GM23248 (cell line): ENCODE data around the gene OR5B3. TPM values are rescaled to one million over a fixed set of nuclear protein-coding genes. Genes with fewer than 3 reads are reported as not detected.

ENCODE experiments used
- DNase-seq: peaks from one replicate; pipeline ENCODE4 v3.0.0-alpha.2; 2015
- H2AFZ ChIP-seq: fragments of 200-600 bp; sonication (generic); 2 replicates; pipeline ENCODE4 v1.6.1; 2016; ENCODE audit warnings: antibody characterized with exemption
- H3F3A ChIP-seq: fragments of 200-600 bp; sonication (generic); 2 replicates; pipeline ENCODE4 v1.6.1; 2016; ENCODE audit warnings: mild to moderate bottlenecking, antibody characterized with exemption, mixed run types; ENCODE audit not compliant: insufficient read depth
- H3K27ac ChIP-seq: fragments of 200-600 bp; sonication (generic); 2 replicates; pipeline ENCODE4 v1.5.1; 2016; ENCODE audit warnings: mild to moderate bottlenecking
- H3K27me3 ChIP-seq: fragments of 200-600 bp; sonication (generic); replicated peaks from 2 replicates; pipeline ENCODE4 v1.6.1; 2016; ENCODE audit warnings: mild to moderate bottlenecking; ENCODE audit not compliant: insufficient read depth
- H3K36me3 ChIP-seq: fragments of 200-600 bp; sonication (generic); 2 replicates; pipeline ENCODE4 v1.6.1; 2016; ENCODE audit warnings: low read depth, mild to moderate bottlenecking
- H3K4me1 ChIP-seq: fragments of 200-600 bp; sonication (generic); 2 replicates; pipeline ENCODE4 v1.6.1; 2016; ENCODE audit warnings: mild to moderate bottlenecking; ENCODE audit not compliant: insufficient read depth
- H3K4me2 ChIP-seq: fragments of 200-600 bp; sonication (generic); one replicate; pipeline ENCODE4 v1.6.1; 2016; ENCODE audit warnings: mild to moderate bottlenecking; ENCODE audit not compliant: unreplicated experiment
- H3K4me3 ChIP-seq: fragments of 200-600 bp; sonication (generic); 2 replicates; pipeline ENCODE4 v1.5.1; 2016; ENCODE audit warnings: mild to moderate bottlenecking
- H3K79me2 ChIP-seq: fragments of 200-600 bp; sonication (generic); 2 replicates; pipeline ENCODE4 v1.6.1; 2016; ENCODE audit warnings: mild to moderate bottlenecking; ENCODE audit not compliant: insufficient read depth
- H3K9ac ChIP-seq: fragments of 200-600 bp; sonication (generic); 2 replicates; pipeline ENCODE4 v1.6.1; 2016; ENCODE audit warnings: mild to moderate bottlenecking
- H3K9me2 ChIP-seq: fragments of 200-600 bp; sonication (generic); 2 replicates; pipeline ENCODE4 v1.6.1; 2016; ENCODE audit warnings: mixed run types, mild to moderate bottlenecking, moderate library complexity; ENCODE audit not compliant: insufficient read depth
- H3K9me3 ChIP-seq: fragments of 200-600 bp; sonication (generic); one replicate; pipeline ENCODE4 v1.6.1; 2017; ENCODE audit warnings: low read depth
- H4K20me1 ChIP-seq: fragments of 200-600 bp; sonication (generic); 2 replicates; pipeline ENCODE4 v1.6.0; 2016; ENCODE audit not compliant: insufficient read depth
- EZH2 ChIP-seq: fragments of 200-600 bp; sonication (generic); IDR thresholded peaks from 2 replicates; pipeline ENCODE4 v1.6.1; 2018; ENCODE audit warnings: antibody characterized with exemption, mild to moderate bottlenecking; ENCODE audit not compliant: insufficient read depth, poor library complexity, severe bottlenecking
- EZH2phosphoT487 ChIP-seq: fragments of 200-600 bp; sonication (generic); IDR thresholded peaks from 2 replicates; pipeline ENCODE4 v1.6.1; 2018; ENCODE audit warnings: antibody characterized with exemption, moderate library complexity, mild to moderate bottlenecking, low read depth; ENCODE audit not compliant: insufficient read depth
- WGBS, 2 experiments: methylation state at CpG; one replicate each; pipeline ENCODE4 v1.1.6; 2015 to 2017; ENCODE audit warnings: low lambda C conversion rate in 2 of 2, low coverage in 1 of 2; ENCODE audit errors: missing lambda C conversion rate in 2 of 2; 5-methylcytosine and 5-hydroxymethylcytosine counted together
- in situ Hi-C: fragments of 300-500 bp; cut with MboI; formaldehyde crosslinking; loops from 2 replicates; pipeline ENCODE4 v1.15.0; 2020
- polyA plus RNA-seq: library from polyadenylated mRNA; unstranded; fragments of >200 nt; fragmentation: Nextera tagmentation; extraction: Ambion mirVana; gene quantifications from 2 replicates; pipeline ENCODE4 v1.2.1, GENCODE V29; 2016
- total RNA-seq: library from RNA; depleted of rRNA; stranded (reverse); fragments of >200 nt; shearing (Covaris generic); gene quantifications from 2 replicates; pipeline ENCODE4 v1.2.3, GENCODE V29; 2014; rRNA removed

OR5B3 gene
- total and polyA plus RNA-seq, 2 experiments from 2014 or later: not detected

GRCh38 chr11:58354727-58355126 is 51.9 kb downstream of the OR5B3 start:
- no peaks in the 10 kb centered on the region for H3K4me1 ChIP-seq
- H3K4me3 ChIP-seq: no peak overlapping the region
- no peaks in the 10 kb centered on the region for H3K27me3 ChIP-seq
- no peaks in the 10 kb centered on the region for H3K36me3 ChIP-seq
- no peak for TF ChIP-seq EZH2
- no peak for TF ChIP-seq EZH2phosphoT487
- H3K27ac ChIP-seq: no peak overlapping the region
- no peak overlapping the region for H2AFZ ChIP-seq
- WGBS, 2 experiments: 55 to 59% methylated on average over 3 of the region's 3 CpGs
- H3K9me2 ChIP-seq: no peaks in the 10 kb centered on the region
- no peak overlapping the region for H3K9ac ChIP-seq
- H3F3A ChIP-seq: no peaks in the 10 kb centered on the region
- H4K20me1 ChIP-seq: no peaks in the 10 kb centered on the region
- no peak overlapping the region for H3K4me2 ChIP-seq
- in situ Hi-C loops: no loop called here
- no peaks in the 10 kb centered on the region for H3K9me3 ChIP-seq
- no peak for DNase-seq
- H3K79me2 ChIP-seq: no peaks in the 10 kb centered on the region

Other genes with a start within 250 kb of the OR5B3 start
- not detected in 2 replicates for gene OR9Q2, start 217.8 kb downstream of the OR5B3 start, total RNA-seq
- not detected in 2 replicates for gene OR9Q2, start 217.8 kb downstream of the OR5B3 start, polyA plus RNA-seq
- not detected in 2 replicates for gene OR1S2, start 202.7 kb downstream of the OR5B3 start, total RNA-seq
- gene OR1S2, start 202.7 kb downstream of the OR5B3 start, polyA plus RNA-seq: not detected in 2 replicates
- not detected in 2 replicates for gene OR1S1, start 194.2 kb downstream of the OR5B3 start, total RNA-seq
- gene OR1S1, start 194.2 kb downstream of the OR5B3 start, polyA plus RNA-seq: not detected in 2 replicates
- not detected in 2 replicates for gene OR10Q1, start 178.0 kb downstream of the OR5B3 start, total RNA-seq
- gene OR10Q1, start 178.0 kb downstream of the OR5B3 start, polyA plus RNA-seq: not detected in 2 replicates
- not detected in 2 replicates for gene OR10W1, start 138.6 kb downstream of the OR5B3 start, total RNA-seq
- gene OR10W1, start 138.6 kb downstream of the OR5B3 start, polyA plus RNA-seq: not detected in 2 replicates
- gene OR5B17, start 47.8 kb downstream of the OR5B3 start, total RNA-seq: not detected in 2 replicates
- gene OR5B17, start 47.8 kb downstream of the OR5B3 start, polyA plus RNA-seq: not detected in 2 replicates
- gene OR5B2, start 21.2 kb upstream of the OR5B3 start, total RNA-seq: not detected in 2 replicates
- not detected in 2 replicates for gene OR5B2, start 21.2 kb upstream of the OR5B3 start, polyA plus RNA-seq
- gene OR5B12, start 35.4 kb upstream of the OR5B3 start, total RNA-seq: not detected in 2 replicates
- gene OR5B12, start 35.4 kb upstream of the OR5B3 start, polyA plus RNA-seq: not detected in 2 replicates
- gene OR5B21, start 101.2 kb upstream of the OR5B3 start, total RNA-seq: not detected in 2 replicates
- gene OR5B21, start 101.2 kb upstream of the OR5B3 start, polyA plus RNA-seq: not detected in 2 replicates
- gene LPXN, start 169.0 kb upstream of the OR5B3 start, total RNA-seq: 164 and 169 TPM in 2 replicates
- 134 and 139 TPM in 2 replicates for gene LPXN, start 169.0 kb upstream of the OR5B3 start, polyA plus RNA-seq
- 58.8 and 59.0 TPM in 2 replicates for gene ZFP91, start 172.2 kb upstream of the OR5B3 start, total RNA-seq
- gene ZFP91, start 172.2 kb upstream of the OR5B3 start, polyA plus RNA-seq: 20.8 and 21.4 TPM in 2 replicates
- gene CNTF, start 215.8 kb upstream of the OR5B3 start, total RNA-seq: 1.6 and 3.9 TPM in 2 replicates
- 0.23 and 0.46 TPM in 2 replicates for gene CNTF, start 215.8 kb upstream of the OR5B3 start, polyA plus RNA-seq